ENCODE results near the gene WDCP. TPM values are rescaled to one million over a fixed set of nuclear protein-coding genes. Genes with fewer than 3 reads are reported as not detected.
A peak's percentile ranks its signal among the peaks of the same experiment; 100 is the strongest.

WDCP gene, protein sequence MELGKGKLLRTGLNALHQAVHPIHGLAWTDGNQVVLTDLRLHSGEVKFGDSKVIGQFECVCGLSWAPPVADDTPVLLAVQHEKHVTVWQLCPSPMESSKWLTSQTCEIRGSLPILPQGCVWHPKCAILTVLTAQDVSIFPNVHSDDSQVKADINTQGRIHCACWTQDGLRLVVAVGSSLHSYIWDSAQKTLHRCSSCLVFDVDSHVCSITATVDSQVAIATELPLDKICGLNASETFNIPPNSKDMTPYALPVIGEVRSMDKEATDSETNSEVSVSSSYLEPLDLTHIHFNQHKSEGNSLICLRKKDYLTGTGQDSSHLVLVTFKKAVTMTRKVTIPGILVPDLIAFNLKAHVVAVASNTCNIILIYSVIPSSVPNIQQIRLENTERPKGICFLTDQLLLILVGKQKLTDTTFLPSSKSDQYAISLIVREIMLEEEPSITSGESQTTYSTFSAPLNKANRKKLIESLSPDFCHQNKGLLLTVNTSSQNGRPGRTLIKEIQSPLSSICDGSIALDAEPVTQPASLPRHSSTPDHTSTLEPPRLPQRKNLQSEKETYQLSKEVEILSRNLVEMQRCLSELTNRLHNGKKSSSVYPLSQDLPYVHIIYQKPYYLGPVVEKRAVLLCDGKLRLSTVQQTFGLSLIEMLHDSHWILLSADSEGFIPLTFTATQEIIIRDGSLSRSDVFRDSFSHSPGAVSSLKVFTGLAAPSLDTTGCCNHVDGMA
- 19.9 TPM for total RNA-seq (2021; ENCODE audit: unreplicated experiment)
- 6.2 and 7.2 TPM in 2 replicates for polyA plus RNA-seq (2012)
- Bru-seq, nascent RNA, result percentile 58 among the genes with signal in this experiment
- BruChase-seq, experiment 1, labeled RNA remaining after a 6-hour chase, result percentile 41 among the genes with signal in this experiment
- BruChase-seq, experiment 2, labeled RNA remaining after a 2-hour chase, result percentile 76 among the genes with signal in this experiment
- long read RNA-seq, transcript WDCP-201 (4 exons, 3,817 nt), result major isoform, 9 of 18 reads
- long read RNA-seq, partial matches to known transcripts, result 2 of 18 reads
- long read RNA-seq, other reads (novel, unspliced or antisense), result 6 of 18 reads

DNA sequence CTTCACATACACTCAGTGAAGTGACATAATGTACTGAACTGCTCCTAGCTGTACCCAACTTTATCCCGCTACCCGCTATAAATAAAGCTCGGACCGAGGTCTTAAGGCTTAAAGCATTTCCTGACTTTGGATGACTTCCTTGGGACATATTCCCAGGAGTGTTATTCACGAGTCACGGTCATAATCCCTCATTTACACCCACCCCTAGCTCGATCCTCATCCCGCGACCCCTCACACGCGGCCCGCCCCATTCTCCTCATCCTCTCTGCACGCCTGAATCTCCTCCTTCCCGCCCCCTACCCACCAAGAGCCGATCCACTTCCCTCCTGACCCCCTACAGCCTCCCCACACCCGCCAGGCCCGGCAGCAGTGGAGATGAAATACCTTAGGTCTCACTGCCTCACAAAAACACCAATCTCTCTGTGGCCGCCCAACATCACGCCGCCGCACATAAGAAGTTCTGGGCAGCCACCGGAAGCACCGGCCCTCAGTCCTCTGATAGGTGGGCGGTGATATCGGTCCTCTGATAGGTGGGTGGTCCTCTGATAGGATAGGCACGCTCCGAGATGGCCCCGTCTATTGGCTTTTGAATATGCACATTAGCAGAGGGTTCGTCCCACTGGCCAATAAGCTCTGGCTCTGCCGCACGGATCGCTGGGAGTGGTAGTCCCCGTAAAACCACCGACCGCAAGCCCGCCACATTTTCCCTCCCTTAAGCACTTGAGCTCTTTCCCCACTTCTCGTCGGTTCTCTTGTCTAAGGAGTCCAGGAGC, at the start of gene WDCP:
Gene WDCP, minus strand, starts transcription at position 462 of the 773 bp plus-strand sequence. CDS start 7,897 bp downstream, outside the sequence.
- Histone ChIP-seq H3K9me2 (ENCODE audit: insufficient read depth) (no peaks in the 10 kb centered on the region), H2AFZ (ENCODE audit: low read depth, low read length, poor library complexity, severe bottlenecking) (peak within 1 kb of the TSS; percentile 68), H3K4me3 (replicated peaks in 1 of 2; ENCODE audit: low read depth in 1 of 2, low read length in 2 of 2) (peak within 1 kb of the TSS; percentile 86 to 93), H3K36me3 (ENCODE audit: control insufficient read depth in 1 of 2, insufficient read depth in 2 of 2, low read length in 2 of 2) (no peaks in the 10 kb centered on the region), H3K27me3 (ENCODE audit: insufficient read depth, low read length) (no peaks in the 10 kb centered on the region), H3K79me2 (ENCODE audit: insufficient read depth, low read length) (peaks cover 28% of the 10 kb centered on the region), H4K20me1 (ENCODE audit: insufficient read depth) (no peaks in the 10 kb centered on the region), H3K4me1 (ENCODE audit: control insufficient read depth in 1 of 2, insufficient read depth in 2 of 2, low read length in 2 of 2) (peaks cover 13 to 30% of the 10 kb centered on the region in 2 experiments), H3K9me3 (ENCODE audit: control insufficient read depth in 1 of 2, insufficient read depth in 1 of 2, low read depth in 1 of 2, low read length in 2 of 2) (no peaks in the 10 kb centered on the region), H3K4me2 (ENCODE audit: low read length) (peak within 1 kb of the TSS; percentile 90), H3K27ac (ENCODE audit: low read depth, low read length) (peak within 1 kb of the TSS; percentile 35), H3K9ac (ENCODE audit: low read length) (peak within 1 kb of the TSS; percentile 76)
- ChIA-PET CTCF (interaction anchor here (0.9 to 1.6 kb wide), 4 partner anchors 38 to 223 kb away, joined by 3 to 8 read pairs (median 4); partner anchors contain the start of genes ATAD2B and TP53I3), RAD21 (ENCODE audit: low non-redundant PET in 1 of 2, low total read pairs in 2 of 2, uncharacterized antibody in 2 of 2, unreplicated experiment in 2 of 2) (interaction anchor here in 1 of 2 experiments (0.7 kb wide), 1 partner anchor 30 kb away, joined by 3 read pairs; no protein-coding TSS in a partner anchor), POLR2A (interaction anchor here (0.6 to 1.6 kb wide), 10 partner anchors 10 to 126 kb away, joined by 3 to 32 read pairs (median 5); partner anchors contain the start of genes ATAD2B, SF3B6 and TP53I3)
- peak; percentile 86 for TF ChIP-seq POLR2A (IDR thresholded peaks at IDR 0.05; ENCODE audit: borderline replicate concordance, extremely low read depth, insufficient read depth, insufficient read length)
- no peak for TF ChIP-seq YY1 (IDR thresholded peaks at IDR 0.05; ENCODE audit: extremely low read depth, insufficient replicate concordance, low read depth, low read length)
- peak; percentile 99 for TF ChIP-seq SP1 (IDR thresholded peaks at IDR 0.05; ENCODE audit: low read depth)
- TF ChIP-seq, protein P1, sequence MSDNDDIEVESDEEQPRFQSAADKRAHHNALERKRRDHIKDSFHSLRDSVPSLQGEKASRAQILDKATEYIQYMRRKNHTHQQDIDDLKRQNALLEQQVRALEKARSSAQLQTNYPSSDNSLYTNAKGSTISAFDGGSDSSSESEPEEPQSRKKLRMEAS (IDR thresholded peaks at IDR 0.05), result peak; percentile 47
- TF ChIP-seq FOSL1 (IDR thresholded peaks at IDR 0.05; ENCODE audit: low read depth), result no peak
- TF ChIP-seq EZH2phosphoT487 (IDR thresholded peaks at IDR 0.05; ENCODE audit: borderline replicate concordance), result no peak
- TF ChIP-seq EGR1 (IDR thresholded peaks at IDR 0.05; ENCODE audit: low read depth), result 0 out of 2 replicates have a peak, but pooled peaks have one; percentile 23
- no peak for TF ChIP-seq EZH2 (IDR thresholded peaks at IDR 0.05)
- no peak for TF ChIP-seq RAD21 (IDR thresholded peaks at IDR 0.05; ENCODE audit: low read depth)
- TF ChIP-seq POLR2AphosphoS5 (IDR thresholded peaks at IDR 0.05; ENCODE audit: low read depth, low read length), result peak; percentile 98
- no peak for TF ChIP-seq CEBPB (IDR thresholded peaks at IDR 0.05; ENCODE audit: low read depth)
- no peak for TF ChIP-seq ZNF274 (IDR thresholded peaks at IDR 0.05; ENCODE audit: low read depth, low read length)
- TF ChIP-seq, protein P2, sequence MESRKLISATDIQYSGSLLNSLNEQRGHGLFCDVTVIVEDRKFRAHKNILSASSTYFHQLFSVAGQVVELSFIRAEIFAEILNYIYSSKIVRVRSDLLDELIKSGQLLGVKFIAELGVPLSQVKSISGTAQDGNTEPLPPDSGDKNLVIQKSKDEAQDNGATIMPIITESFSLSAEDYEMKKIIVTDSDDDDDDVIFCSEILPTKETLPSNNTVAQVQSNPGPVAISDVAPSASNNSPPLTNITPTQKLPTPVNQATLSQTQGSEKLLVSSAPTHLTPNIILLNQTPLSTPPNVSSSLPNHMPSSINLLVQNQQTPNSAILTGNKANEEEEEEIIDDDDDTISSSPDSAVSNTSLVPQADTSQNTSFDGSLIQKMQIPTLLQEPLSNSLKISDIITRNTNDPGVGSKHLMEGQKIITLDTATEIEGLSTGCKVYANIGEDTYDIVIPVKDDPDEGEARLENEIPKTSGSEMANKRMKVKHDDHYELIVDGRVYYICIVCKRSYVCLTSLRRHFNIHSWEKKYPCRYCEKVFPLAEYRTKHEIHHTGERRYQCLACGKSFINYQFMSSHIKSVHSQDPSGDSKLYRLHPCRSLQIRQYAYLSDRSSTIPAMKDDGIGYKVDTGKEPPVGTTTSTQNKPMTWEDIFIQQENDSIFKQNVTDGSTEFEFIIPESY (IDR thresholded peaks at IDR 0.05; ENCODE audit: extremely low read depth, insufficient replicate concordance, low read length), result no peak
- TF ChIP-seq SIN3A (IDR thresholded peaks at IDR 0.05; ENCODE audit: low read depth), result peak; percentile 78
- TF ChIP-seq, protein P3, sequence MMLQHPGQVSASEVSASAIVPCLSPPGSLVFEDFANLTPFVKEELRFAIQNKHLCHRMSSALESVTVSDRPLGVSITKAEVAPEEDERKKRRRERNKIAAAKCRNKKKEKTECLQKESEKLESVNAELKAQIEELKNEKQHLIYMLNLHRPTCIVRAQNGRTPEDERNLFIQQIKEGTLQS (IDR thresholded peaks at IDR 0.05), result no peak
- TF ChIP-seq ELF1 (IDR thresholded peaks at IDR 0.05; ENCODE audit: borderline replicate concordance, low read depth), result no peak; the same call in 1 of the 2 replicates
- BruUV-seq (replicated peaks), result TSS peak; percentile 67
- peak; percentile 95 for DNase-seq (ENCODE audit: low read depth, low spot score)
- ATAC-seq, result peak; percentile 93
- intact Hi-C loops (cut with micrococcal nuclease), result no loop called here

Data from HCT116 (cell line).